Adrenal gland (tissue), 12 donors: Measurements from ENCODE around the gene ERRFI1. TPM values are rescaled to one million over a fixed set of nuclear protein-coding genes. Genes with fewer than 3 reads are reported as not detected.

Source experiments
- DNase-seq, 7 donors: peaks; one replicate each; pipeline ENCODE4 v3.0.0-alpha.2; 2019 to 2020
- H3K27ac ChIP-seq, 5 donors: fragments of 200-600 bp; sonication (generic) in 4 of 5; 1 replicate in 3 of 5; 2 replicates in 2 of 5; pipeline versions ENCODE4 v1.5.1 to v1.8.0; 2016 to 2020; ENCODE audit warnings: mild to moderate bottlenecking in 1 of 5
- H3K27me3 ChIP-seq: fragments of 200-600 bp; 2 replicates; pipeline ENCODE4 v1.8.0; 2021
- H3K36me3 ChIP-seq, 2 donors: fragments of 200-600 bp; replicated peaks in 1 of 2; 1 replicate in 1 of 2; 2 replicates in 1 of 2; pipeline versions ENCODE4 v1.5.1 to v1.8.0; 2018 to 2022
- H3K4me1 ChIP-seq, 2 donors: fragments of 200-600 bp; replicated peaks in 1 of 2; 1 replicate in 1 of 2; 2 replicates in 1 of 2; pipeline versions ENCODE4 v1.5.1 to v1.8.0; 2018 to 2021
- H3K4me3 ChIP-seq, 4 donors: fragments of 200-600 bp; sonication (generic) in 3 of 4; one replicate each; pipeline ENCODE4 v1.5.1; 2016 to 2018
- H3K9me3 ChIP-seq, 3 donors: fragments of 200-600 bp; sonication (generic) in 1 of 3; replicated peaks in 1 of 3; 1 replicate in 2 of 3; 2 replicates in 1 of 3; pipeline versions ENCODE4 v1.5.1 to v1.8.0; 2016 to 2021
- POLR2A ChIP-seq, 2 donors: fragments of 450-650 bp; IDR thresholded peaks; one replicate each; pipeline ENCODE4 v1.6.1; 2017; ENCODE audit warnings: antibody characterized with exemption in 2 of 2, mild to moderate bottlenecking in 2 of 2, moderate library complexity in 1 of 2
- WGBS, 4 donors: extraction: QIAGEN DNeasy Blood & Tissue Kit in 2 of 4; methylation state at CpG; one replicate each; pipeline versions ENCODE4 v1.1.5 to v1.1.7; 2013 to 2017; 5-methylcytosine and 5-hydroxymethylcytosine counted together
- intact Hi-C, 2 donors: fragments of 100-400 bp; cut with DNase I; formaldehyde crosslinking; loops; one replicate each; pipeline versions ENCODE4 v1.14.1 to v1.15.0; 2022 to 2023
- polyA plus RNA-seq, 3 donors: library from polyadenylated mRNA; stranded (reverse); fragments of 200-250 nt in 2 of 3; fragments of 350-450 nt in 1 of 3; fragmentation: Illumina TruSeq in 1 of 3; extraction: RNeasy Lipid Tissue Mini Kit (QIAGEN cat#74804) in 1 of 3; gene quantifications; one replicate each; pipeline ENCODE4 v1.2.3, GENCODE V29; 2013 to 2014
- total RNA-seq, 9 donors: library from RNA; depleted of rRNA in 4 of 9; stranded (reverse); fragments of >200 nt in 4 of 9; fragments of 120-200 nt in 1 of 9; fragmentation: NEBNext Ultra II Directional in 1 of 9; extraction: Animal tissue kit (Norgen Biotek cat#: 25700) in 1 of 9; gene quantifications; one replicate each; pipeline versions ENCODE4 v1.1.0 to v1.2.4, GENCODE V29; 2013 to 2023
- TF ChIP-seq, protein P1 (sequence below), 6 experiments: fragments of 450-650 bp in 4 of 6; fragments of 200-600 bp in 2 of 6; sonication (generic) in 1 of 6; IDR thresholded peaks; 1 replicate in 5 of 6; 2 replicates in 1 of 6; pipeline versions ENCODE4 v1.5.1 to v1.8.0; 2016 to 2021; ENCODE audit warnings: antibody characterized with exemption in 6 of 6, mild to moderate bottlenecking in 2 of 6, moderate library complexity in 1 of 6
- donor health status: healthy with polysubstance abuse.
- donor health status: Bipolar disorder and iron deficiency.
- donor health status: DM: yes; HTN: yes; CAD: no.
- donor health status: DM: no; HTN: no; CAD: no.
- donor health status: DM: no; HTN: no; CAD: no.
- donor health status: DM: yes; HTN: yes; CAD: no.

Gene ERRFI1
- total and polyA plus RNA-seq, 12 donors, result 14.4 to 71.5 (median 25.7) TPM

DNA sequence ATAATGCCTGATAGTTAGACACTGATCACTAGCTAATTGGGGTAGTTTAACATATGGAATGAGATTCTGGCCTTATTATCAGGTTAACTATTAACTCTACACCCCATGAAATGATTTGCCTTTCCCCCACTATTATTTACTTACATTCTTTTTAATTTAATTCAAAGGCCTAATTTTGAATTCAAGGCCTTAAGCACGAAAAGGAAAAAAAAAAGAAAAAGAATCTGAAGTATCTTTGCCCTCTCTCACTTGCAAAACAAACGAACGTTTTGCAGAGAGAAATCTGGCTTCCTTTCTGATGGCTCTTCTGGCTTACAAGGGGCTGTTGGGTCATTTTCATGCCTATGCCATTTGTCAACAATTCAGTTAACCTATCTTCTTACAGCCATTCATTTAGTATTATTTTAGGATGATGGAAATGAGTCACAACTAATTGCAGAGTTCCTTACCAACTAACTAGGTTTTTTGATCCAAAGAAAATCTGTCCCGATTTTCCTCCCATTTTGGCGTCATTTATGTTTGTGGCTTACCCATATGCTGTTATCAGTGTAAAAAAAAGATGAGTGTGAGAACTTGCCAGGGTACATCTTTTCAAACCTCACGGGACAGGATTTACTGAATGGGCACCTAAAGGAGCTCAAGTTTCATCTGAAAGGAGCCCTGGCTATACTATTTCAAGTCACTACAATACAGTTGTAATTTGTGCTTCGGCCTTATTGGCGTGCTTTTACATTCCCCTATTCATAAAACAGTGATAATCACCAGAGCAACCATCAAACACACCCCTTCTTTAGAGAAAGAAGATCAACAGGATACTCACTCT is 1.9 kb upstream of the ERRFI1 start:
- H3K27ac ChIP-seq, result peak overlapping the region in 3 of 5 donors; percentile 82 to 95 (median 84)
- intact Hi-C loops, result loop anchor here (5.0 to 10.0 kb wide), 2 partner anchors 287 to 289 kb away; partner anchors contain the start of gene SLC45A1 (in 2 of the 2)

GRCh38 chr1:8026976-8027747 is 1.1 kb upstream of the ERRFI1 start:
- Histone ChIP-seq H3K9me3 (no peaks in the 10 kb centered on the region), H3K27me3 (no peaks in the 10 kb centered on the region), H3K4me1 (peaks cover 23 to 40% of the 10 kb centered on the region in 2 donors), H3K36me3 (no peaks in the 10 kb centered on the region), H3K27ac (peak overlapping the region in 3 of 5 donors; percentile 82 to 95 (median 84)), H3K4me3 (peak overlapping the region in 1 of 4 donors; percentile 97)
- DNase-seq, result peak in 3 of 7 donors; percentile 29 to 51 (median 46)
- 72 to 81% (median 77%) methylated on average over 24 to 25 of the region's 25 CpGs for WGBS, 4 donors
- intact Hi-C loops, result loop anchor here (5.0 to 10.0 kb wide), 2 partner anchors 288 to 290 kb away; partner anchors contain the start of gene SLC45A1 (in 2 of the 2)
- TF ChIP-seq, protein P1, sequence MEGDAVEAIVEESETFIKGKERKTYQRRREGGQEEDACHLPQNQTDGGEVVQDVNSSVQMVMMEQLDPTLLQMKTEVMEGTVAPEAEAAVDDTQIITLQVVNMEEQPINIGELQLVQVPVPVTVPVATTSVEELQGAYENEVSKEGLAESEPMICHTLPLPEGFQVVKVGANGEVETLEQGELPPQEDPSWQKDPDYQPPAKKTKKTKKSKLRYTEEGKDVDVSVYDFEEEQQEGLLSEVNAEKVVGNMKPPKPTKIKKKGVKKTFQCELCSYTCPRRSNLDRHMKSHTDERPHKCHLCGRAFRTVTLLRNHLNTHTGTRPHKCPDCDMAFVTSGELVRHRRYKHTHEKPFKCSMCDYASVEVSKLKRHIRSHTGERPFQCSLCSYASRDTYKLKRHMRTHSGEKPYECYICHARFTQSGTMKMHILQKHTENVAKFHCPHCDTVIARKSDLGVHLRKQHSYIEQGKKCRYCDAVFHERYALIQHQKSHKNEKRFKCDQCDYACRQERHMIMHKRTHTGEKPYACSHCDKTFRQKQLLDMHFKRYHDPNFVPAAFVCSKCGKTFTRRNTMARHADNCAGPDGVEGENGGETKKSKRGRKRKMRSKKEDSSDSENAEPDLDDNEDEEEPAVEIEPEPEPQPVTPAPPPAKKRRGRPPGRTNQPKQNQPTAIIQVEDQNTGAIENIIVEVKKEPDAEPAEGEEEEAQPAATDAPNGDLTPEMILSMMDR (IDR thresholded peaks at IDR 0.05), result no peak
- TF ChIP-seq POLR2A (IDR thresholded peaks at IDR 0.05), result no peak

More for the DNA sequence above, 1.9 kb upstream of the ERRFI1 start:
- 51 to 66% (median 55%) methylated on average over 8 of the region's 8 CpGs for WGBS, 4 donors
- DNase-seq, result no peak
- Histone ChIP-seq H3K4me1 (peaks cover 20 to 32% of the 10 kb centered on the region in 2 donors), H3K36me3 (no peaks in the 10 kb centered on the region), H3K27me3 (no peaks in the 10 kb centered on the region), H3K4me3 (no peak overlapping the region), H3K9me3 (no peaks in the 10 kb centered on the region)
- TF ChIP-seq, protein P1 (IDR thresholded peaks at IDR 0.05), result no peak
- TF ChIP-seq POLR2A (IDR thresholded peaks at IDR 0.05), result no peak

GRCh38 chr1:8025671-8026144 is 401 bp downstream of the ERRFI1 start:
- H3K4me3 ChIP-seq, result peak overlapping the region; percentile 31 to 97 (median 56)
- no peaks in the 10 kb centered on the region for H3K27me3 ChIP-seq
- intact Hi-C loops, result loop anchor here (5.0 to 10.0 kb wide), 2 partner anchors 289 to 292 kb away; partner anchors contain the start of gene SLC45A1 (in 2 of the 2)
- peak in 2 of 7 donors; percentile 33 to 39 for DNase-seq
- WGBS, 4 donors, result 0 to 4% (median 1%) methylated on average over 5 to 69 of the region's 69 CpGs
- H3K4me1 ChIP-seq, result peaks cover 23 to 50% of the 10 kb centered on the region in 2 donors
- no peaks in the 10 kb centered on the region for H3K9me3 ChIP-seq
- no peak for TF ChIP-seq POLR2A (IDR thresholded peaks at IDR 0.05)
- H3K36me3 ChIP-seq, result no peaks in the 10 kb centered on the region
- H3K27ac ChIP-seq, result peak overlapping the region; percentile 16 to 95 (median 84)

DNA sequence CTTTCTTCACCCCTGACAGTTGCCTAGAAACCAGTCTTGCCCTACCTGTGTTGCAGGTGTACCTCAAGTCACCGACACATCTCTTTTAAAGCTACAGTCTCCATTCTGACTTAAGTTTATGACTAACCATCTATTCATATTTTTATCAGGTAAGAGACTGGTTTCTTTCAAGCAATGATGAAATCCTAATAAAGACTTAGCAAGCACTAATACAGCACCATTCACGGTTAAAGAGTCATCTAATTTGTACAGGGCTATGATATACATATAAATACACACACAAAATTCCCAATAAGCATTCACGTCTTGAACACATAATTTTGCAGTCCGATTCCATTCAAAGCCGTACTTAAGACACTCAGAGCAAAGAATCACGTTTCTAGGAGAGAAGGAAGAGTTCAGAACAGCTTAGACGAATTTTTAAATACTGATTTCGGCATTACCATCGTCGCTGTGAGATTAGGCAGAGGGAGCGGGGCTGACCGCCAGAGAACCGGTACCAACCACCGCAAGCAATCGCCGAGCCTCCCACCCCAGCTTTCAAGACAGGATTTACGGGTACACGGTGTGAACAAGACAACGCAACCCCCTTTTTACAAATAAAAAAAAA is 943 bp downstream of the ERRFI1 start:
- Histone ChIP-seq H3K4me3 (peak overlapping the region; percentile 31 to 97 (median 56)), H3K4me1 (peaks cover 25 to 56% of the 10 kb centered on the region in 2 donors), H3K9me3 (no peaks in the 10 kb centered on the region), H3K27ac (peak overlapping the region in 4 of 5 donors; percentile 82 to 95 (median 85)), H3K27me3 (no peaks in the 10 kb centered on the region), H3K36me3 (no peaks in the 10 kb centered on the region)
- DNase-seq, result peak in 2 of 7 donors; percentile 21 to 41
- TF ChIP-seq POLR2A (IDR thresholded peaks at IDR 0.05), result no peak
- TF ChIP-seq, protein P1 (IDR thresholded peaks at IDR 0.05), result no peak
- WGBS, 4 donors, result 2 to 6% (median 4%) methylated on average over 17 to 19 of the region's 19 CpGs
- intact Hi-C loops, result loop anchor here (5.0 to 10.0 kb wide), 2 partner anchors 290 to 292 kb away; partner anchors contain the start of gene SLC45A1 (in 2 of the 2)
